BJ (cell line): ENCODE measurements around the gene TM9SF1. TPM values are rescaled to one million over a fixed set of nuclear protein-coding genes. Genes with fewer than 3 reads are reported as not detected.

Experiments used
- CTCF ChIA-PET: fragments of 350-600 bp; formaldehyde crosslinking; extraction: SDS; loops from one replicate; lab custom pipeline; 2021; ENCODE audit warnings: antibody characterized with exemption, inconsistent platforms; lab: Yijun Ruan, JAX
- POLR2A ChIA-PET: fragments of 300-600 bp; sonication (Branson Sonifier 250); formaldehyde crosslinking; extraction: SDS; loops from one replicate; lab custom pipeline; 2021; ENCODE audit warnings: antibody characterized with exemption; lab: Charles Lee
- DNase-seq: peaks from one replicate; pipeline ENCODE4 v3.0.0-alpha.2; 2011; ENCODE audit warnings: low read depth
- H3K27me3 ChIP-seq: 2 replicates; pipeline ENCODE4 v1.6.0; 2011; ENCODE audit warnings: low read length; ENCODE audit not compliant: control insufficient read depth, insufficient read depth
- H3K36me3 ChIP-seq: 2 replicates; pipeline ENCODE4 v1.5.1; 2011; ENCODE audit warnings: low read length; ENCODE audit not compliant: control insufficient read depth, insufficient read depth
- H3K4me3 ChIP-seq: 2 replicates; pipeline ENCODE4 v1.5.1; 2011; ENCODE audit warnings: low read depth, mild to moderate bottlenecking, control low read depth, low read length
- CTCF ChIP-seq: IDR thresholded peaks from 2 replicates; pipeline ENCODE4 v1.5.1; 2011; ENCODE audit warnings: low read depth, mild to moderate bottlenecking, control low read depth, inconsistent platforms, low read length, moderate library complexity; ENCODE audit not compliant: insufficient read depth
- polyA plus RNA-seq: library from polyadenylated mRNA; depleted of rRNA; stranded (reverse); fragments of >200 nt; gene quantifications from 2 replicates; pipeline ENCODE4 v1.2.3, GENCODE V29; 2011

The TM9SF1 gene
- polyA plus RNA-seq, 1 experiment: 59.2 TPM

- CTCF ChIA-PET: interaction anchor here (0.6 to 3.8 kb wide), 9 partner anchors 15 to 201 kb away, joined by 3 to 39 read pairs (median 3); partner anchors contain the start of genes CARMIL3, CHMP4A, IRF9 and TINF2
- peaks cover 24% of the 10 kb centered on the region for H3K36me3 ChIP-seq
- H3K27me3 ChIP-seq: no peaks in the 10 kb centered on the region
- TF ChIP-seq CTCF: 0 out of 2 replicates have a peak, but pooled peaks have one; percentile 7
- H3K4me3 ChIP-seq: peak within 1 kb of the TSS; percentile 59
- peak; percentile 79 for DNase-seq
- POLR2A ChIA-PET: interaction anchor here (0.8 to 1.9 kb wide), 4 partner anchors 10 to 32 kb away, joined by 3 to 6 read pairs (median 4); partner anchors contain the start of genes DCAF11, IRF9, NRL and PSME1
These were observed 48.7 kb downstream of the TM9SF1 start, which contains the start of gene PSME2 for GRCh38 chr14:24146453-24146977. PSME2 (minus strand) TSS chr14:24146610; CDS start chr14:24146581, 29 bp downstream.

GRCh38 chr14:24145690-24146452 is 49.4 kb downstream of the TM9SF1 start:
- ChIA-PET CTCF (interaction anchor here (1.1 to 3.8 kb wide), 7 partner anchors 15 to 163 kb away, joined by 3 to 39 read pairs (median 3); partner anchors contain the start of genes CARMIL3, CHMP4A and IRF9), POLR2A (interaction anchor here (0.6 to 1.9 kb wide), 4 partner anchors 10 to 31 kb away, joined by 3 to 7 read pairs (median 6); partner anchors contain the start of genes DCAF11, NRL and PSME1)
- DNase-seq: no peak
- H3K27me3 ChIP-seq: no peaks in the 10 kb centered on the region
- TF ChIP-seq CTCF: no peak
- H3K4me3 ChIP-seq: peak overlapping the region; percentile 59
- peaks cover 17% of the 10 kb centered on the region for H3K36me3 ChIP-seq

GRCh38 chr14:24145219-24145618 is 50.0 kb downstream of the TM9SF1 start:
- DNase-seq: no peak
- peaks cover 12% of the 10 kb centered on the region for H3K36me3 ChIP-seq
- H3K4me3 ChIP-seq: no peak overlapping the region
- ChIA-PET CTCF (interaction anchor here (1.3 to 3.8 kb wide), 3 partner anchors 16 to 93 kb away, joined by 3 to 39 read pairs (median 9); partner anchors contain the start of genes CARMIL3 and IRF9), POLR2A (interaction anchor here (0.6 to 0.9 kb wide), 2 partner anchors 17 to 19 kb away, joined by 3 to 7 read pairs; no protein-coding TSS in a partner anchor)
- H3K27me3 ChIP-seq: no peaks in the 10 kb centered on the region
- TF ChIP-seq CTCF: no peak

GRCh38 chr14:24144451-24144850 is 50.8 kb downstream of the TM9SF1 start:
- CTCF ChIA-PET: no interaction called here
- Histone ChIP-seq H3K27me3 (no peaks in the 10 kb centered on the region), H3K36me3 (peaks cover 6% of the 10 kb centered on the region), H3K4me3 (no peak overlapping the region)
- POLR2A ChIA-PET: no interaction called here
- no peak for TF ChIP-seq CTCF
- no peak for DNase-seq

- Histone ChIP-seq H3K4me3 (no peak overlapping the region), H3K27me3 (no peaks in the 10 kb centered on the region), H3K36me3 (peaks cover 12% of the 10 kb centered on the region)
- POLR2A ChIA-PET: no interaction called here
- CTCF ChIA-PET: interaction anchor here (0.6 kb wide), 1 partner anchor 926 kb away, joined by 3 read pairs; no protein-coding TSS in a partner anchor
- DNase-seq: no peak
- TF ChIP-seq CTCF: no peak
These were observed 51.7 kb downstream of the TM9SF1 start for GRCh38 chr14:24143511-24143910.
